NCI-H1092 (cell line): ENCODE measurements around the gene STRIP1.

ENCODE experiments used
- DNase-seq: peaks from one replicate; lab custom pipeline; 2025; lab: John Stamatoyannopoulos, UW

STRIP1 gene

DNA sequence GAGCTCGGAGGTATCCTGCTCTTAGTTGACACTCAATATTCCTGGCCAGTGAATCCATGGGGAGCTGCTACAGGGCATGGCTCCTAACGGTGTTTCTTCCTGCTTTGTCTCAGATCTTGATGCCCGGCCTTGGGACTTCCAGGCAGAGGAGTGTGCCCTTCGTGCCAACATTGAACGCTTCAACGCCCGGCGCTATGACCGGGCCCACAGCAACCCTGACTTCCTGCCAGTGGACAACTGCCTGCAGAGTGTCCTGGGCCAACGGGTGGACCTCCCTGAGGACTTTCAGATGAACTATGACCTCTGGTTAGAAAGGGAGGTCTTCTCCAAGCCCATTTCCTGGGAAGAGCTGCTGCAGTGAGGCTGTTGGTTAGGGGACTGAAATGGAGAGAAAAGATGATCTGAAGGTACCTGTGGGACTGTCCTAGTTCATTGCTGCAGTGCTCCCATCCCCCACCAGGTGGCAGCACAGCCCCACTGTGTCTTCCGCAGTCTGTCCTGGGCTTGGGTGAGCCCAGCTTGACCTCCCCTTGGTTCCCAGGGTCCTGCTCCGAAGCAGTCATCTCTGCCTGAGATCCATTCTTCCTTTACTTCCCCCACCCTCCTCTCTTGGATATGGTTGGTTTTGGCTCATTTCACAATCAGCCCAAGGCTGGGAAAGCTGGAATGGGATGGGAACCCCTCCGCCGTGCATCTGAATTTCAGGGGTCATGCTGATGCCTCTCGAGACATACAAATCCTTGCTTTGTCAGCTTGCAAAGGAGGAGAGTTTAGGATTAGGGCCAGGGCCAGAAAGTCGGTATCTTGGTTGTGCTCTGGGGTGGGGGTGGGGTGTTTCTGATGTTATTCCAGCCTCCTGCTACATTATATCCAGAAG lies 19.4 kb downstream of the STRIP1 start:
- DNase-seq = peak; percentile 11

DNA sequence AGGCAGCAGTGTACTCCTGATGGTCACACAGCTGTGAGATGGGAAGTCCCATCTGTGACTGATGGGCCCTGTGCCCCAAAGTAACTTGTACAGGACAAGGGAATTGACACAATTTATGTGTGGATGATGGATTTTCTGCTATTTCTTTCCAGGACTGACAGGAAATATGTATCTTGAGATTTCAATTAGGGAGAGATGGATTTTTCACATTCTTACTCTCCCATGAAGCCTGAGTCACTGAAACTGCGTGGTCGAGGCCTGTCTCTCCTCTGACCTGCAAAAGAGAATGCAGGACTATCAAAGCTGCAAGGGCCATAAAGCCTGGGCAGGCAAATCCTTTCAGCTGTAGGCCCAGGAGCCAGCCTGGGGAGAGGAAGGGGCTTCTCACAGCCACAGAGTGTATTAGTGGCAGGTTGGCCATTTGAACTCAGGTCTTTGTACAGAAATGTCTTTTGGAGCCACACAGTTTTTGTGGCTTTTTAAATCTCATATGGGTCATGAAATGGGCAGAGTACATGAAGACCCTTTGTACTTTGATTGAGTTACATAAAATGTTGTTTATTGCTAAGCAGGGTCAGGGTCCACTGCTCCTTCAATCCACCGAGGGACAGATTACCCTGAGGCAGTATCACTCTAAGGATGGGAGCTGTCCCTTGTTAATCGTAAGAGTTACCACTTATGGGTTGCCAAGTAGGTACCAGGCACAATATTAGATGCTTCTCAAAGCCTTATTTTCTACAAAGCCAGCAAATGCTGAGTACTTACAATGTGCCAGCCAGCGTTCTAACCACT lies 21.3 kb downstream of the STRIP1 start:
- no peak for DNase-seq

DNA sequence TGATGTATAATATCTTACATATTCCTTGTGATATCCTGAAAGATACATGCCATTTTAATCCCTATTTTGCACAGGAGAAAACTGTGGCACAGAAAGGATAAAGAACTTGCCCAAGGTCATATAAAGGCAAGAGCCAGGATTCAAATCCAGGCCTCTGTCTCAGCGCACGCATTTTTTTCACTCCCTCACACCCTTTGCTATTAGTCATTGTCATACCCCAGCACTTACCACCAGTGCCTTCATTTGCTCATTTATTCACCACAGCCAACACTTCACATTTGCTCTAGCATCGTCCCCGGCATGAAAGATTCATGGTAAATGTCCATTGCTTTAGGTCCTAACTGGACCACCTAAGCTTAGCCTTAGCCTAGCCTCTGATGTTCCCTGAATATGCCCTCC lies 21.9 kb downstream of the STRIP1 start:
- DNase-seq = no peak

DNA sequence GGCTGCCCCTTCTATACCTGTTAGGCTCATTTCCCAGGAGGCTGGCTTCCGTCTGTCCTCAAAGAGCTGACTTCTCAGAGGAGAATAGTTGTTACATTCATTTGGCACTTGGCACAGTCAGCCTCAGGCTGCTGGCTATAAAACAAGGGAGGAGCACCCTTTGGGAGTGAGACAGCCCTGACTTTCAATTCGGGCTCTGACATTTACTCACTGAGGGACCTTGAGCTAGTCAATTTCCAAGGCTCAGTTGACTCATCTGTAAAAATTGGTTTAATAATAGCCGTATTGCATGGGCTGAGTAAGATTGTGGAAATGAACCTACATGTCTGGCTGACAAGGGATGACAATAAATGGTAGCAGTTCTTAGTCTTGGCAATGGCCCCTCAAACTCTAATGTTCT lies 22.4 kb downstream of the STRIP1 start:
- no peak for DNase-seq

DNA sequence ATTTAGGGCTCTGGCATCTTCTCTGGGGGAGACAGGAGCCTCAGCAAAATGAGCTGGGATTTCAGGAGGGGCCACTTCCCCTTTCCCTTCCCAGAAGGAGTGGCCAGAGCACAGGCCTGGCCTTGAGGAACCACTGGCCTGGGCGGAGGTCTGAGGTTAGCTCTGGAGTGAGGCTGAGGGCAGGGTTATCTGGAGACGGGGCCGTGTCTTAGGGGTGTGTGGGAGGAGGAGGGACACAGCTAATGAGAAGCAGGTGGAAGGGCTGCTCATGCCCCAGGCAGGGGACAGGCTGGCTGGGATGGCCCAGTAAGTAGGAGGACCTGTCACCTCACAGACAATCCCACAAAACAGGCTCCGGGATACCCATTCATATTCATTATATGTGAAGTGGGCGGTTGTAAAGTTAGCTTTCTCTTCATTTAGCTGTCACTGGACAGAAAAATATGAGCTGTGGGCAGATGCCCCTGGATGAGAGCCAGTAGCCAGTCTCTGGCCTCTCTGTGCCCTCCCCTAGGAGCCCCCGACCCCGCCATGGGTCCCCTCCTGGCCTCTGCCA lies 23.6 kb downstream of the STRIP1 start:
- no peak for DNase-seq

DNA sequence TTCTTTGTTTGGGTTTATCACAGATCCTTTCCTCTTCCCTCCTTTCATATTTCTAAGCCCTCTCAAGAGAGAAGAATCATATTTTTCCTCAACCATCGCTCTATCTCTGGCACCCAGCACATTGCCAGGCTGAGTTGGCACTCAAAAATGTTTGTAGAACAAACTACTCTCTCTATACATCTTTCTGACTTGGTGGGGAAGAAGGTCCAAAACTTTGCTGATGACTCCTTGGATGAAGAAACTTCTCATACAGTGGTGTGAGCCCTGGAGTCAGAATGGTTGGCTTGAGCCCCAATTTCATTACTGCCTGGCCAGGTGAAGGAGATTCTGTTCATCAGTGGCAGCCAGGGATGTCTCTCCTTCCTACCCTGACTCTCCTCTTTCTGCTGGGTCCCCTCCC lies 24.2 kb downstream of the STRIP1 start:
- DNase-seq = no peak

DNA sequence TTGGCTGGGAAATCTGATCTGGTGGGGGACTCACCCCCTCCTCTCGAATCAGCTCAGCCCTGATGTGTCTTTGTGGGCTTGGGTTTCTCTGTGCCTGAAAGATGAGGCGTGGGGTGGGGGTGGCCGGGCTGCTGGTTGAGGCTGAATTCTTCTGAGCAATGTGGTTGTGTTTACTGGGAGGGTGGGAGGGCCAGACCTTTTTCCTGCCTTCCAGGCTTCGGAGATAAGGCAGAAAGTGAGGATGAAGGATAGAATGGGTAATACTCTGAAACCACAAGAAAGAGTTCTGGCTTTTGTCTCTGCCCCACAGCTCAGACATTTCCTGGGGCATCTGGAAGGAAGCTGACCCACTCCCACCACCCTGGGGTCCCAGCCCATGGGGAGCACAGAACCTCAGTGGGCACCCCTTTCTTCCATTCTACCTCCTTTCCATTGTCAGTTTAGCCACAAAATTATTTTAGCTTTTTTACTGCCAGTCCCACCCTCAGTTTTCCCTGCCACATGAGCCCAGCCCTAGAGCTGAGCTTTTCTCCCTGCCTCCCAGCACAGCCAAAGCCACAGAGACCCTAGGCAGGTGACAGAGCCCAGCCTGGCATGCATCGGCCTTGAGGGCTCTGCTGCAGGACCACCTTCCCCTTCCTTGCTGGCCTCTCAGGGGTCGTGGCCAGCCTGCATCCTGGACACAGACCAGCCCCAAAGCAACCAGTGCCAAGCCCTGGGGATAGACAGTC lies 24.9 kb downstream of the STRIP1 start:
- no peak for DNase-seq

DNA sequence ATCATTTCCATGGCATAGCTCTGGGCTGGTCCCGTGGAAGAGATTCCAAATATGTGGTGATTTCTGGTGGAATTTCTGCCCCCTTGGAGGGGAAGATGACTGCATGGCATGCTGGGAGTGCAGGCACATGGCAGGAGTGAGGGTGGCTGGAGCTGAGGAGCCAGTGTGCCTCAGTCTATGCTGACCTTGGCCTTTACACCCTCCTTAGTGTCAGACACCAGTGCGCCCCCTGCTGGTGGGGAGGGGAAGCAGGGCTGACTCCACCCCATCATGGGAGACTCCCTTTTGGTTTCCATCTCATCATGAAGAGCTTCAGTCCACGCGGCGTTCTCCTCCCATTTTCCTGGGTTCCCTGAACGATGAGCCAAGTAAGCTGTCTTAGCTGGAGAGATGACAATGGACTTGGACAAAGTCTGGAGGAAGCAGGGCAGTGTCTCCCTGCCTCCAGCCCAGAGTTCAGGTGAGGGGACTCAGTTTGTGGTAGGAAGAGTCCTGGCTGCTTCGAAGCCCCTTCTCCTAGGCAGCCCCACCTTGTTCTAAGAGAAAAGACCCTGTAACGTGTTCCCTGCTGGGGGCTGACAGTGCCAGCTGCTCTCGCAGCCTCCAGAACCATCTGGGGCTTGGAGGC lies 25.7 kb downstream of the STRIP1 start:
- DNase-seq = no peak

DNA sequence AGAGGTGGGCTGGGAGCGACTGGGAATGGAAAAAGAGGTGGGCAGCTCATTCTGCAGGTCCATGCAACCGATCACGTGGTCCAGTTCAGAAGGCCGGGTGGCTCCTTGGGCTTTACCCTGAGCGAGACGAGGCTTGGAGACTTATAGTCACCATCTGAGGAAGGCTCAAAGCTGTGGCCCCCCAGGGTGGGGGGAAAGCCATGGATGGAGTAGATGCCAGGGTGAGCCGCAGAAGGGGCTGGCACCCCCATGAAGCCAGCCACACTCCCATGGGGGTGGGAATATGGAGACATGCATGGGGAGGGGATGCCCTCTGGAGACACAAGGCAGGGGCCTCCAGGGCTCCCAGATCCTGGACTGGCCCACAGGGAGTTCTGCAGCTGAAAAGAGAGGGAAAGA lies 26.2 kb downstream of the STRIP1 start:
- no peak for DNase-seq

DNA sequence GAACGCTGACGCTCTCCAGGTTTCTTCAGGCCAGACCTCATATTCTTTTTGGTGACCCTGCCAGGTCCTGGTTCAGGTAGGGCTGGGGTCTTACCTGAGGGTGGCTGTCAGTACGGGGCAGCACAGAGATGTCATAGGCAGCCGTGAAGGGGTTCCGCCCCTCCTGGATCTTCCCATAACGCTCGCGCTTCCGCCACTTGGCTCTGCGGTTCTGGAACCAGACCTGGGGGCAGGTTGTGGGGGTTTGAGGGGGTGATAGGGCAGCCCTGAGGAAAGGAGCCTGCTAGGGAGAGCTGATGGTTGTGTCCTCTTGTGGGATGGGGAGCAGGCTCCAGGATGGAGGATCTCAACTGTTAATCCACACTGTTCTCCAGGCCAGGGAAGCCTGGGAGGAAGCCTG lies 26.9 kb downstream of the STRIP1 start:
- no peak for DNase-seq

DNA sequence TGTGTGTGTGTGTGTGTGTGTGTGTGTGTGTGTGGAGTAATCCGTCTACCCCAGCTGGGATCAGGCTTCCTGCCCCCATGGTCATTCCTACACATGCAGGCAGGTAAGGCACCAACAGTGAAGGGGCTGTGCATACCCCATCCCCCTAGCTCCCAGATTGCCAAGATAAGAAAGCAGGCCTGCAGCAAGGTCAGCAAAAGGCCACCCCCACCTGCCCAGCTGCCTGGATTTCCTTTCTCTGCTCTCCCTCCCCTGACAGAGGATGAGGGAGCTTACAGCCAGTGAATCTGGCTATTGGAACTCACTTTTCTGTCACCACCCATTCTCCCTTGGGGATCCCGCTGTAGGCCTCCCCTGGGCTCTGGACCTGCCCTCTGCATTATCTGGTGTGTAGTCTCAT lies 28.2 kb downstream of the STRIP1 start:
- DNase-seq = no peak

DNA sequence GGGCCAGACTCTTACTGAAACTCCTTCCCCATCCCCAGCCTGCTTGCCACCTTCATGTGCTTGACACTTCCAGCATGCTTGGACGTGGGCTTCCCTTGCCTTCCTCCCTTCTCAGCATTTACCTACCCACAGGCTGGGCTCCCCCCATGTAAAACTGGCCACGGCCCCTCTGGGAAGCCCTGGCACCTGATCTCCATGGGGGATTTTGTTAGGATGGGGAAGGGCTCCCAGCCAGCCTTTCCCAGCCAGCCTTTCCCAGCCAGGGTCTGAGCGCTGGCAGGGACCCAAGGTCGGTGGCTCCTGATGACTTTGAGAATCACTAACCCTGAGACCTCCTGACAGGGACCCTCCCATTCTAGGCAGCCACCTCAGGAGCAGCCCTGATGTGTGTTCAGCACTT lies 29.4 kb downstream of the STRIP1 start:
- no peak for DNase-seq

DNA sequence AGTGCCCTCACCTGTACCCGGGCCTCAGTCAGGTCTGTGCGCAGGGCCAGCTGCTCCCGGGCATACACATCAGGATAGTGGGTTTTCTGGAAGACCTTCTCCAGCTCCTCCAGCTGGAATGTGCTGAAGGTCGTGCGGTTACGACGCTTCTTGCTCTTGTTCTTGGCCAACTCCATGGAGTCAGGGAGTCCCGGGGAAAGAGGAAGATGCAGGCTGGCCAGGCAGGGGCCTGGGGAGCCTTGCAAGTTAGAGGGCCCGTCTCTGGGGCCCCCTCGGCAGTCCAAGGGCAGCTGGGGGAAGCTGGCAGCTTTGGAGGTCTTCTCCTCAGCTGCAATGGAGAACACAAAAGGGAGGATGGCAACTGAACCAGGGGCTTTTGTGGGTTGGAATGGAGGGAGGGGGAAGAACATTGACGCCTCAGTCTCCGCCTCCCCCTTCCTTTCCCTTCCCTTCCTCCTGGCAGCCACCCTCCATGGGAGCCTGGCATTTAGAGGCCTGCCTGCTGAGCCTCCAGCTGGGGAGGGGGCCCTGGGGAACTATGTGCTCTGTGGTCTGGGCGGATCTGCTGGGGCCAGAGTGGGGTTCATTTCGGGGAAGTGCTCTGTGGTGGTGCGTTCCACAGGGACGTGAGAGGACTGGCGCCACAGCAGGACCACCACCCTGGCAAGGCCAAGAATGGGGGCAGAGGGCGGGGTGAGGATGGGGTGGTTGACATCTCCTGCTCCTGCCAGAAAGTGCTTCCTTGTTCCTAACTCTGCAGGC lies 30.3 kb downstream of the STRIP1 start:
- no peak for DNase-seq

DNA sequence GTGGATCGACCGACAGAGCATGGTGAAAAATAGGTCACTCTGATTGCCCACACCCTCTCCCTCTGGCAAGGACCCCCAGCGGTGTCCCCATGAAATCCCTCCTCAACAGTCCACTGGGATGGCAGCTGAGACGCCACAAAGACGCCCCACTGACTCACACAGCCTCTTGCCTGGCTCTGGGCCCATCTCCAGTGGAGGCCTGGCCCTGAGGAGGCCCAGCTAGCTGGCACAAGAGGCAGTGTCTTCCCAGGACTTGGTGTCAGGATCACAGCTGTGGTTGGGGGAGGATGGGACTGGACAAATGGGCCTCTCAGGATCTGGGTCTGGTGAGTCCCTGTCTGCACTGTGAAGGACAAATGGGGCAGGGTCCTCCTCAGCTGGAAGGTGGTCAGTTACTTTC lies 31.4 kb downstream of the STRIP1 start:
- no peak for DNase-seq

DNA sequence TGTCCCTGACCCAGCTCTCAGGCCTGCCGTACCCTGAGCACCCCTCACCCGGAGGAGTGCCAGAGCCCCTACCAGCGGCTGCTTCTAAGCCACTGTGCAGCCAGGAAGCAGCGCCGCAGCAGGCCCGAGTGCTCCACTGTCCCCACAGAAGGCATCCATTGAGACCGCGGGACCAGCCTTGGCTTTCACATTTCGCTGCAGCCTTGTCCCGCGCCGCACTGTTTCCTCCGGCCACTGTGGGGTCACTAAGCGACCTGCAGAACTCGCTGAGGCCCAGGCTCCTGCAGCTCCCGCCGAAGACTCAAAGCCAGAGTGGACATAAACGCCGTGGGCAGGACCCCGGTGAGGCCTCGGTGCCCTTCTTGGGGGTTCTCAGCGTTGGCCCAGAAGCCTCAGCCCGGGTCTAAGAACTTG lies 33.1 kb downstream of the STRIP1 start:
- DNase-seq = no peak

DNA sequence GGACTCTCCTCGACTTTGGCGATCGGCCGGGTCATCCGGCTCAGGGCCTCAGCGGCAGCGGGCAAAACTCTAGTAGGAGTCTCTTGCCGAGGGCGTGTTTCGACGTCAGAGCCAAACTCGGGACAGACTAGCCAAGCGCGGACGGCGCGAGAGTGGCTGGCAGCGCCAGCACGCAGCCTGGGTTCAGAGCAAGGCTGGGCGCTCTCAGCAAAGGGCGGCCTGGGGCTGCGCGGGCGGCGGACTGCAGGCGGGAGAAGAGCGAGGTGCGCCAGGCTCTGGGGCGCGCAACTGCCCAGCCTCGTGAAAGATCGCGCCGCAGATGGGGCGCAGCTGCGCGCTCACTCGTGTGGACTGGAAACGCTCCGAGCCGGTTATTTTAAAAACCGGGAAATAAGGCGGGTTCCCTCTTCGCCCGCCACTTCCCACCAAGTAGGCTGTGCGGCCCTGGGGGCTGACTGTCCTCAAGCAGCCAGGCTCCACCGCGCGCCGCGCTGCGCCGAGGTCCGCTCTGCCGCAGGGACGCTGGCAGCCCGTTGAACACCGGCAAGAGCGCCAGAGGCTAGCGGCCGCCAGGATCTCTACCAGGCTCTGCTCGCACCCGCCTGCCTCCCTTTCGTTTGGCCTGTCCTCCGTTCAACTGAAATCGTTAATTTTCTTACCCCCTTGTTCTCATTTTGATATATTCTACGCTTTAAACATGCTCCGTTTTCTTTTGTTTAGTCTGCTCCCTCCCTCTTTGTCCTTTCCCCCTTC lies 33.6 kb downstream of the STRIP1 start:
- no peak for DNase-seq

DNA sequence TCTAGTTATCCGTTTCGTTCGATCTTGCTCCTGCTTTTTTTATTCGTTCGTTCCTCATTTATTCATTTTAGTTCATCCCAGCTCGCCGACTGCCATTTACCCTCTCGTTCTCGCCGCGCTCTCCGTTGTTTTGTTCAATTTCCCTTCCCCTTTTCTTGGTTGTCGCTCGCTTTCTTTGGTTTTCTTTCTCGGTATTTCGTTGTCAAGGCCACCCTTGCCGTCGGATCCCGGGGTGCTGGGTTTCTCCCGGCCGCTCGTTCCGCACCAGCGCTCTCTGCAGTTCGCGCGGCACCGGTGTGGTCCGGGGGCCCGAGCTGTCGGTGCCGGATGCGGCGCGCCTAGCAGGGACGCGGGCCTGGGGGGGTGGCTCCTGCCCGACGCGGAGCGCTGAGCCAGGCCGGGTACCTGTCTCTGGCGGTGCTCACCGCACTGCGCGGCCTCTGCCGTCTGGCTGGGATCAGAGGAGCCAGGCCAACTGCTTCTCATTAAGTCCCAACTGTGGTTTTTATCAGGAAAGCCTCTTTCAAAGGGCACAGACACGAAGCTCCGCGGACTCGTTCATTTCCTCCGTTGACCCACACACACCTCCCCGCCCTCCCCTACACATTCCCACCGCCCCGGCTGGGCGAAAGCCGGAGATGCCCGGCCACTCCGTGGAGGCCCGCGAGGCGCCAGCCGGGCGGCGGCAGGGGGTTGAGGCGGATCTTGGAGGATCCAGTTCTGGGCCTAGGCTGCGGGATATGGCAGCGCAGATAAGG lies 34.4 kb downstream of the STRIP1 start:
- DNase-seq = no peak

DNA sequence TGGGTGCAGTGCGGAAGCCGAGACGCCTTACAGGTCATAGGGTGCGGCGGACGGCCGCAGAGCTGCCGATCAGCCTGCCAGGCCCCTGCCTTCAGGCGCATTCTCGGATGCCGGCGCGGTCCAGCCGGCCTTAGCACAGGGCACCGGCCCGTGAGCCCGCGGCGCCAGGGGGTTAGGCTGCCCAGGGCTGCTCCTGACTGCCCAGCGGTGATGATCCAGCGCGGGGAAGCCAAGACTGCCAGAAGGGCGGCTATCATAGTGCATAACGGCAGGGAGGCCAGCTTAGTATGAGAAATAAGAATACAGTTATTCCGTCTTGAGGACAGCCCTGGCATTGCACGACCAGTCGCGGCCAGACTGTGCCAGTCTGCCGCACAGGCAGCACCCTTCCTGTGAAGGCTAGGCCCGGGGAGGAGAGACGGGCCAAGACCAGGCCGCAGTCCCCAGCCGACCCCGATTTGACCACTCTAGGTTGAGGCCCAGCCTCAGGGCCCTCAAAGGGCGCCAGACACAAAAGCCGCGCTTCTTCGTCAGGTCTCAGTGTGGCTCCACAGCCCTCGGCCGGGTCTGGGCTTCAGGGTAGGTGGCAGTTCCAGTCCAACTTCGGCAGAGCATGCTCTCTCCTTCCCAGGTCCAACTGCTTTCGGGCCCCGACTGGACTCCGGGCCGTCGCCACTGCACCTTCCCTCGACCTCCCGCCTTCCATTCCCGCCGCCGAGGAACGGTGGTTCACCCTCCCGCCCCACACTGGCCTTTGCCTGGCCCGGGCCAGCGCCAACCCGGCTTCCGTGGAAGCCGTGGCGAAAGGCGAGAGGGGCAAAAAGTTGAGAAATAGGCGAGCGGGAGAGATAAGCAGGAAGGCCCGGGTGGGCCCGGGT lies 35.2 kb downstream of the STRIP1 start:
- DNase-seq = no peak

DNA sequence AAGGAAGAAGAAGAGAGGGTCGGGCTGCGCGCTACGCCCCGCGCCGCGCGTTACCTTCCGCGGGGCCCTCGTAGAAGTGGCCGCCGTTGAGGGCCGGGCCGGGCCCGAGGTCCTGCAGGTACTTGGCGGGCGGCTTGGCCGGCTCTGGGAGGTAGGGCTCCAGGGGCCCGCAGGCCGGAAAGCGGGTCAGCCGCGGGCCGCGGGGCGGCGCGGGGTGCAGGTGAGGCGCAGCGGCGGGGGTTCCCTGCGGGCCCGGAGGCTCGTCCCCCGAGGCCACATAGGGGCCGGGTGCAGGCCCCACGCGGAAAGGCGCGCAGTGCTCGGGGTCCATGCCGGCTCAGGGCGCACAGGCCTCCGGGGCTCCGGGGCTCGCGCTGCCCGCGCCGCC lies 35.9 kb downstream of the STRIP1 start:
- no peak for DNase-seq
